Neutrophil (primary cell): ENCODE data around the gene ACRV1.
A peak's percentile ranks its signal among the peaks of the same experiment; 100 is the strongest.

Source experiments
- H3K27ac ChIP-seq: fragments of 200-600 bp; sonication (generic); 2 replicates; pipeline ENCODE4 v1.5.1; 2016; ENCODE audit warnings: mild to moderate bottlenecking, moderate library complexity
- H3K27me3 ChIP-seq: fragments of 200-600 bp; sonication (generic); 2 replicates; pipeline ENCODE4 v1.6.0; 2016; ENCODE audit warnings: mild to moderate bottlenecking
- H3K36me3 ChIP-seq: fragments of 200-600 bp; sonication (generic); 2 replicates; pipeline ENCODE4 v1.5.1; 2017
- H3K4me1 ChIP-seq, 2 experiments: fragments of 200-600 bp in 1 of 2; sonication (generic) in 1 of 2; 1 replicate in 1 of 2; 2 replicates in 1 of 2; pipeline versions ENCODE4 v1.5.1 to v1.6.1; 2013 to 2016; ENCODE audit warnings: low read depth in 1 of 2, low read length in 1 of 2, mild to moderate bottlenecking in 1 of 2, moderate library complexity in 1 of 2; ENCODE audit not compliant: control insufficient read depth in 1 of 2, insufficient read depth in 1 of 2
- H3K4me3 ChIP-seq, 2 experiments: fragments of 200-600 bp in 1 of 2; sonication (generic) in 1 of 2; 1 replicate in 1 of 2; 2 replicates in 1 of 2; pipeline ENCODE4 v1.5.1; 2013 to 2016; ENCODE audit warnings: low read depth in 1 of 2, low read length in 1 of 2, mild to moderate bottlenecking in 1 of 2, moderate library complexity in 1 of 2
- H3K9me3 ChIP-seq: fragments of 200-600 bp; sonication (generic); 2 replicates; pipeline ENCODE4 v1.5.1; 2016
- TF ChIP-seq, protein P1 (sequence below): fragments of 200-600 bp; sonication (generic); IDR thresholded peaks from 2 replicates; pipeline ENCODE4 v1.5.1; 2016; ENCODE audit warnings: antibody characterized with exemption

Gene ACRV1

GRCh38 chr11:125626288-125626950, 54.2 kb downstream of the ACRV1 start:
- TF ChIP-seq, protein P1, sequence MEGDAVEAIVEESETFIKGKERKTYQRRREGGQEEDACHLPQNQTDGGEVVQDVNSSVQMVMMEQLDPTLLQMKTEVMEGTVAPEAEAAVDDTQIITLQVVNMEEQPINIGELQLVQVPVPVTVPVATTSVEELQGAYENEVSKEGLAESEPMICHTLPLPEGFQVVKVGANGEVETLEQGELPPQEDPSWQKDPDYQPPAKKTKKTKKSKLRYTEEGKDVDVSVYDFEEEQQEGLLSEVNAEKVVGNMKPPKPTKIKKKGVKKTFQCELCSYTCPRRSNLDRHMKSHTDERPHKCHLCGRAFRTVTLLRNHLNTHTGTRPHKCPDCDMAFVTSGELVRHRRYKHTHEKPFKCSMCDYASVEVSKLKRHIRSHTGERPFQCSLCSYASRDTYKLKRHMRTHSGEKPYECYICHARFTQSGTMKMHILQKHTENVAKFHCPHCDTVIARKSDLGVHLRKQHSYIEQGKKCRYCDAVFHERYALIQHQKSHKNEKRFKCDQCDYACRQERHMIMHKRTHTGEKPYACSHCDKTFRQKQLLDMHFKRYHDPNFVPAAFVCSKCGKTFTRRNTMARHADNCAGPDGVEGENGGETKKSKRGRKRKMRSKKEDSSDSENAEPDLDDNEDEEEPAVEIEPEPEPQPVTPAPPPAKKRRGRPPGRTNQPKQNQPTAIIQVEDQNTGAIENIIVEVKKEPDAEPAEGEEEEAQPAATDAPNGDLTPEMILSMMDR, result no peak
- Histone ChIP-seq H3K9me3 (no peaks in the 10 kb centered on the region), H3K4me1 (peaks cover 15 to 22% of the 10 kb centered on the region in 2 experiments), H3K27me3 (no peaks in the 10 kb centered on the region), H3K36me3 (peaks cover 7% of the 10 kb centered on the region), H3K27ac (peak overlapping the region; percentile 76), H3K4me3 (peak overlapping the region; percentile 73 to 93)

DNA sequence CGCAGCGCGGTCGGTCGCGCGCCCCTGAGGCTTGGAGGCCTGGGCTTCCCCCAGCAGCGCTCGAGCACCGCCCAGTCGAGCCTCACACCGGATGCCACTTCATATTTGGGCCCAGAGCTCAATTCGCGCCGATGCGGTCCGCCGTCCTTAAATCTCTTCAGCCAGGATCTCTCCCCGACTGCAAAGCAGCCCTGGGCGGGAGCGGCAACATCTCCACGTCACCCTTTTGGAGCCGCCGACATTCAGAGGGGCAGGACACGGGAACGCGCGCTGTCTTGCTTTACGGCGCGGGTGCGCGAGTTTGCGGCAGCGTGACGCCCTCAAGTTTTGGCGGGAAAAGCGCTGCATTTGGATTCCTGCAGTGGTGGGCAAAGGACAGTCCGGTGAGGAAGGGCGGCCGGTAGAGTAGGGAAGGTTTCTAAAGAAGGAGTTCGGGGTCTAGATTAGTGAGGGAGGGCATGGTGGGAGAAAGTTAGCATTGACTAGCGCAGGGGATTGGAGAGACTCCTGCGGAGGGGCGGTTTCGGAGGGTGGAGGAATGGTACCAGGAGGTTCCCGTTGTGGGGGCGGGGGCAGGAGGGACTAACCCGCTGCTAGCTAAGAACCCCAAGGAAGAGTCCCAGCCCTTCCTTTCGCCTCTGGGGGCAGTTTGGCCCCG, 54.9 kb downstream of the ACRV1 start:
- Histone ChIP-seq H3K36me3 (peaks cover 14% of the 10 kb centered on the region), H3K27ac (peak overlapping the region; percentile 76), H3K27me3 (no peaks in the 10 kb centered on the region), H3K4me3 (peak overlapping the region; percentile 73 to 93), H3K4me1 (peaks cover 15 to 22% of the 10 kb centered on the region in 2 experiments), H3K9me3 (no peaks in the 10 kb centered on the region)
- TF ChIP-seq, protein P1, result no peak

- peak overlapping the region; percentile 76 for H3K27ac ChIP-seq
- H3K27me3 ChIP-seq, result no peaks in the 10 kb centered on the region
- TF ChIP-seq, protein P1, result no peak
- H3K36me3 ChIP-seq, result peaks cover 19% of the 10 kb centered on the region
- peaks cover 15 to 22% of the 10 kb centered on the region in 2 experiments for H3K4me1 ChIP-seq
- H3K9me3 ChIP-seq, result no peaks in the 10 kb centered on the region
- peak overlapping the region; percentile 73 to 93 for H3K4me3 ChIP-seq
These were observed 55.4 kb downstream of the ACRV1 start for GRCh38 chr11:125625225-125625629.

GRCh38 chr11:125624756-125625213, 55.9 kb downstream of the ACRV1 start, which contains the start of gene CHEK1:
Gene CHEK1, plus strand, starts transcription at chr11:125625163. Its CDS starts 1,606 bp downstream, at chr11:125626769.
- peak within 1 kb of the TSS; percentile 76 for H3K27ac ChIP-seq
- no peaks in the 10 kb centered on the region for H3K9me3 ChIP-seq
- peaks cover 15 to 22% of the 10 kb centered on the region in 2 experiments for H3K4me1 ChIP-seq
- H3K4me3 ChIP-seq, result peak within 1 kb of the TSS; percentile 73 to 93
- peaks cover 24% of the 10 kb centered on the region for H3K36me3 ChIP-seq
- TF ChIP-seq, protein P1, result no peak
- H3K27me3 ChIP-seq, result no peaks in the 10 kb centered on the region

DNA sequence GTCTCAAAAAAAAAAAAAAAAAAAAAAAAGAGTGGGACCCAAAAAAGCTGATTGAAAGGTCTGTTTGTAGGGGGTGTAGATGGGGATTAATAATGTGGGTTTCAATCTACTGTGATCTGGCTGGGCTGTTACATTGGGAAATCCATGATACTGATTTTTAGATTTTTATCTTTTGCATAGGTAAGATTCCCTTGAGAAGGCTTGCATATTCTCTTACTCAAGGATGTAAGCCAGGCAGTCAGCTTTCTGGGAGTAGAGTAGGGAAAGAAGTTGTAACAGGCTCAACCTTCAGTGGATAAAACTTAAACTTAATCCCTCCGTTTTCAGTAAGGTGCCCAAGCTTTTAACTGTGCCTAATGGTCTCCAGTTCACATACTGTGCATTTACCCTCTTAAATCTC, 57.6 kb downstream of the ACRV1 start:
- Histone ChIP-seq H3K36me3 (peaks cover 41% of the 10 kb centered on the region), H3K9me3 (no peaks in the 10 kb centered on the region), H3K4me3 (no peak overlapping the region), H3K27me3 (no peaks in the 10 kb centered on the region), H3K27ac (no peak overlapping the region), H3K4me1 (peaks cover 15 to 22% of the 10 kb centered on the region in 2 experiments)
- TF ChIP-seq, protein P1, result no peak
